Measurements from ENCODE around the gene PLEKHA7.

DNA sequence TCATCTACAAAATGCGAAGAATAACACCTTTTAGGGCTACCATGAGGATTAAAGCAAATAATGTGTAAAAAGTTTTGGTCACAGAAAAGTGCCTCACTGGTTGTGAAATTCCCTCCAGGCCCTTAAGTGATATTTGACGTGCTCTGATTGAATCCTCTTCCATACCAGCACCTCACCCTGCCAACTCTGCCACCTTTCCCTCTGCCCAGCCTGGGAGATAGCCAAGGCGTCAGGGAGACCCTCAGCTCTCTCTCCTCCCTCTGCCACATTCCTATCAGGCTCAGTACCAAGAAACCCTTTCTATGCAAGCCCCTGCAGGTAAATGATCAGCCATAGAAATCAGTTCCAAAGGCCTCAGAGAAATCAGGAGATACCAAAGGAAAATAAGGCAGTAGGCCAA lies 21.4 kb downstream of the PLEKHA7 start:
- TF ChIP-seq GLIS3 (CRISPR knock-in tag; IDR thresholded peaks at IDR 0.05) (no peak), ZFP30 (CRISPR knock-in tag; IDR thresholded peaks at IDR 0.05) (no peak), ZFP3 (CRISPR knock-in tag; IDR thresholded peaks at IDR 0.05) (no peak), ZNF70 (CRISPR knock-in tag; IDR thresholded peaks at IDR 0.05) (no peak), BACH2 (CRISPR knock-in tag; IDR thresholded peaks at IDR 0.05; ENCODE audit: borderline replicate concordance) (no peak), ZNF8 (CRISPR knock-in tag; IDR thresholded peaks at IDR 0.05) (no peak), ARNTL (CRISPR knock-in tag; IDR thresholded peaks at IDR 0.05; ENCODE audit: borderline replicate concordance, low read depth) (no peak), ESRRG (CRISPR knock-in tag; IDR thresholded peaks at IDR 0.05) (no peak), TSHZ2 (CRISPR knock-in tag; IDR thresholded peaks at IDR 0.05) (no peak), CSDC2 (CRISPR knock-in tag; IDR thresholded peaks at IDR 0.05) (no peak), RARB (CRISPR knock-in tag; IDR thresholded peaks at IDR 0.05) (no peak)
- TF ChIP-seq, protein P1, sequence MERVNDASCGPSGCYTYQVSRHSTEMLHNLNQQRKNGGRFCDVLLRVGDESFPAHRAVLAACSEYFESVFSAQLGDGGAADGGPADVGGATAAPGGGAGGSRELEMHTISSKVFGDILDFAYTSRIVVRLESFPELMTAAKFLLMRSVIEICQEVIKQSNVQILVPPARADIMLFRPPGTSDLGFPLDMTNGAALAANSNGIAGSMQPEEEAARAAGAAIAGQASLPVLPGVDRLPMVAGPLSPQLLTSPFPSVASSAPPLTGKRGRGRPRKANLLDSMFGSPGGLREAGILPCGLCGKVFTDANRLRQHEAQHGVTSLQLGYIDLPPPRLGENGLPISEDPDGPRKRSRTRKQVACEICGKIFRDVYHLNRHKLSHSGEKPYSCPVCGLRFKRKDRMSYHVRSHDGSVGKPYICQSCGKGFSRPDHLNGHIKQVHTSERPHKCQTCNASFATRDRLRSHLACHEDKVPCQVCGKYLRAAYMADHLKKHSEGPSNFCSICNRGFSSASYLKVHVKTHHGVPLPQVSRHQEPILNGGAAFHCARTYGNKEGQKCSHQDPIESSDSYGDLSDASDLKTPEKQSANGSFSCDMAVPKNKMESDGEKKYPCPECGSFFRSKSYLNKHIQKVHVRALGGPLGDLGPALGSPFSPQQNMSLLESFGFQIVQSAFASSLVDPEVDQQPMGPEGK (CRISPR knock-in tag; IDR thresholded peaks at IDR 0.05; ENCODE audit: borderline replicate concordance) = no peak
- TF ChIP-seq, protein P2, sequence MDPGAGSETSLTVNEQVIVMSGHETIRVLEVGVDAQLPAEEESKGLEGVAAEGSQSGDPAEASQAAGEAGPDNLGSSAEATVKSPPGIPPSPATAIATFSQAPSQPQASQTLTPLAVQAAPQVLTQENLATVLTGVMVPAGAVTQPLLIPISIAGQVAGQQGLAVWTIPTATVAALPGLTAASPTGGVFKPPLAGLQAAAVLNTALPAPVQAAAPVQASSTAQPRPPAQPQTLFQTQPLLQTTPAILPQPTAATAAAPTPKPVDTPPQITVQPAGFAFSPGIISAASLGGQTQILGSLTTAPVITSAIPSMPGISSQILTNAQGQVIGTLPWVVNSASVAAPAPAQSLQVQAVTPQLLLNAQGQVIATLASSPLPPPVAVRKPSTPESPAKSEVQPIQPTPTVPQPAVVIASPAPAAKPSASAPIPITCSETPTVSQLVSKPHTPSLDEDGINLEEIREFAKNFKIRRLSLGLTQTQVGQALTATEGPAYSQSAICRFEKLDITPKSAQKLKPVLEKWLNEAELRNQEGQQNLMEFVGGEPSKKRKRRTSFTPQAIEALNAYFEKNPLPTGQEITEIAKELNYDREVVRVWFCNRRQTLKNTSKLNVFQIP (CRISPR knock-in tag; IDR thresholded peaks at IDR 0.05; ENCODE audit: borderline replicate concordance, low read depth) = no peak

Data from SK-N-SH treated with all-trans-retinoic acid at 6 μM for 48 hours (cell line).